ENCODE results near the gene WDFY2.

The WDFY2 gene

GRCh38 chr13:51666839-51667238 is 82.6 kb downstream of the WDFY2 start:
- Histone ChIP-seq H3K4me1 (ENCODE audit: insufficient read depth, low read length, poor library complexity, severe bottlenecking) (peaks cover 20% of the 10 kb centered on the region), H3K79me2 (ENCODE audit: insufficient read depth, low read length) (peaks cover 17% of the 10 kb centered on the region; the same call in 1 of the 2 replicates)

GRCh38 chr13:51668580-51669195 is 84.4 kb downstream of the WDFY2 start:
- no peaks in the 10 kb centered on the region for H4K20me1 ChIP-seq (ENCODE audit: insufficient read depth, low read length, poor library complexity, severe bottlenecking)
- no peaks in the 10 kb centered on the region for H3K36me3 ChIP-seq (ENCODE audit: insufficient read depth, low read length)
- H2AFZ ChIP-seq (ENCODE audit: low read length): no peak overlapping the region
- no peak overlapping the region for H3K4me2 ChIP-seq (ENCODE audit: low read depth, low read length, poor library complexity, severe bottlenecking)
- H3K9ac ChIP-seq (ENCODE audit: low read depth, low read length, poor library complexity, severe bottlenecking): no peak overlapping the region
- no peak overlapping the region for H3K4me3 ChIP-seq (ENCODE audit: low read length, poor library complexity, severe bottlenecking)
- no peaks in the 10 kb centered on the region for H3K27me3 ChIP-seq (ENCODE audit: insufficient read depth, low read length, poor library complexity, severe bottlenecking)
- H3K4me1 ChIP-seq (ENCODE audit: insufficient read depth, low read length, poor library complexity, severe bottlenecking): peaks cover 28% of the 10 kb centered on the region
- H3K79me2 ChIP-seq (ENCODE audit: insufficient read depth, low read length): peaks cover 35% of the 10 kb centered on the region
- no peaks in the 10 kb centered on the region for H3K9me2 ChIP-seq (replicated peaks; ENCODE audit: low read depth, low read length)
- H3K9me3 ChIP-seq (ENCODE audit: insufficient read depth, low read depth, low read length): no peaks in the 10 kb centered on the region
- TF ChIP-seq EZH2phosphoT487 (IDR thresholded peaks at IDR 0.05; ENCODE audit: borderline replicate concordance) (no peak), CTCF (conservative IDR thresholded peaks at IDR 0.05; ENCODE audit: low read length) (no peak)
- H3F3A ChIP-seq (ENCODE audit: low read depth): no peaks in the 10 kb centered on the region

More at GRCh38 chr13:51666839-51667238, 82.6 kb downstream of the WDFY2 start:
- Histone ChIP-seq H3K4me2 (ENCODE audit: low read depth, low read length, poor library complexity, severe bottlenecking) (no peak overlapping the region), H3F3A (ENCODE audit: low read depth) (no peaks in the 10 kb centered on the region), H2AFZ (ENCODE audit: low read length) (no peak overlapping the region), H3K4me3 (ENCODE audit: low read length, poor library complexity, severe bottlenecking) (no peak overlapping the region), H3K9ac (ENCODE audit: low read depth, low read length, poor library complexity, severe bottlenecking) (no peak overlapping the region), H3K9me2 (replicated peaks; ENCODE audit: low read depth, low read length) (no peaks in the 10 kb centered on the region), H3K36me3 (ENCODE audit: insufficient read depth, low read length) (peaks cover 12% of the 10 kb centered on the region; the same call in 1 of the 2 replicates), H3K9me3 (ENCODE audit: insufficient read depth, low read depth, low read length) (no peaks in the 10 kb centered on the region), H3K27me3 (ENCODE audit: insufficient read depth, low read length, poor library complexity, severe bottlenecking) (no peaks in the 10 kb centered on the region), H4K20me1 (ENCODE audit: insufficient read depth, low read length, poor library complexity, severe bottlenecking) (no peaks in the 10 kb centered on the region)
- TF ChIP-seq EZH2phosphoT487 (IDR thresholded peaks at IDR 0.05; ENCODE audit: borderline replicate concordance) (no peak), CTCF (conservative IDR thresholded peaks at IDR 0.05; ENCODE audit: low read length) (no peak)

- no peak overlapping the region for H2AFZ ChIP-seq (ENCODE audit: low read length)
- H3K9me3 ChIP-seq (ENCODE audit: insufficient read depth, low read depth, low read length): no peaks in the 10 kb centered on the region
- H3K79me2 ChIP-seq (ENCODE audit: insufficient read depth, low read length): peaks cover 33% of the 10 kb centered on the region
- no peak for TF ChIP-seq CTCF (conservative IDR thresholded peaks at IDR 0.05; ENCODE audit: low read length)
- no peak for TF ChIP-seq EZH2phosphoT487 (IDR thresholded peaks at IDR 0.05; ENCODE audit: borderline replicate concordance)
- peaks cover 23% of the 10 kb centered on the region for H3K4me1 ChIP-seq (ENCODE audit: insufficient read depth, low read length, poor library complexity, severe bottlenecking)
- H3K4me3 ChIP-seq (ENCODE audit: low read length, poor library complexity, severe bottlenecking): no peak overlapping the region
- no peaks in the 10 kb centered on the region for H3K27me3 ChIP-seq (ENCODE audit: insufficient read depth, low read length, poor library complexity, severe bottlenecking)
- H3K36me3 ChIP-seq (ENCODE audit: insufficient read depth, low read length): peaks cover 5% of the 10 kb centered on the region; the same call in 1 of the 2 replicates
- no peaks in the 10 kb centered on the region for H4K20me1 ChIP-seq (ENCODE audit: insufficient read depth, low read length, poor library complexity, severe bottlenecking)
- H3K9ac ChIP-seq (ENCODE audit: low read depth, low read length, poor library complexity, severe bottlenecking): no peak overlapping the region
- H3F3A ChIP-seq (ENCODE audit: low read depth): no peaks in the 10 kb centered on the region
- H3K4me2 ChIP-seq (ENCODE audit: low read depth, low read length, poor library complexity, severe bottlenecking): no peak overlapping the region
- no peaks in the 10 kb centered on the region for H3K9me2 ChIP-seq (replicated peaks; ENCODE audit: low read depth, low read length)
Measured at GRCh38 chr13:51673165-51673564, 88.9 kb downstream of the WDFY2 start.
